ENCODE results near the gene DAP3.

- TF ChIP-seq CTCF (IDR thresholded peaks at IDR 0.05): no peak
- no peak for TF ChIP-seq POLR2AphosphoS5 (IDR thresholded peaks at IDR 0.05)
- no peak for TF ChIP-seq POLR2A (IDR thresholded peaks at IDR 0.05)
These were observed 19.4 kb upstream of the DAP3 start for GRCh38 chr1:155669233-155670162.

Data from prostate gland (tissue), 2 donors.